ENCODE measurements around the gene SLMAP.

GRCh38 chr3:57917601-57918000 is 161.5 kb downstream of the SLMAP start:
- TF ChIP-seq CTCF (IDR thresholded peaks at IDR 0.05; ENCODE audit: insufficient read depth, low read length, poor library complexity, severe bottlenecking) = no peak
- no peak for TF ChIP-seq EZH2phosphoT487 (conservative IDR thresholded peaks at IDR 0.05; ENCODE audit: low read length)
